B cell (primary cell): ENCODE measurements around the gene WDFY2. TPM values are rescaled to one million over a fixed set of nuclear protein-coding genes. Genes with fewer than 3 reads are reported as not detected.

Experiments
- ATAC-seq: fragments of 200-7000 bp; cut with Tn5 transposase; one replicate; pipeline ENCODE4 v1.10.0; 2021; ENCODE audit warnings: low read depth, mild to moderate bottlenecking, moderate number of reproducible peaks, moderate library complexity
- CTCF ChIA-PET: fragments of 350-600 bp; sonication (Branson Sonifier 250); formaldehyde crosslinking; loops from one replicate; lab custom pipeline; 2021; ENCODE audit warnings: antibody characterized with exemption, inconsistent platforms; lab: Charles Lee
- POLR2A ChIA-PET: fragments of 350-600 bp; sonication (Branson Sonifier 250); formaldehyde crosslinking; loops from one replicate; lab custom pipeline; 2021; ENCODE audit warnings: antibody characterized with exemption; lab: Charles Lee
- DNase-seq: peaks from one replicate; pipeline ENCODE4 v3.0.0; 2013
- H2AFZ ChIP-seq: 2 replicates; pipeline ENCODE4 v1.6.1; 2012; ENCODE audit warnings: mild to moderate bottlenecking, low read depth, low read length; ENCODE audit not compliant: insufficient read depth, poor library complexity, severe bottlenecking
- H3K27ac ChIP-seq, 2 donors: 1 replicate in 1 of 2; 2 replicates in 1 of 2; pipeline ENCODE4 v1.5.1; 2012 to 2013; ENCODE audit warnings: low read length in 2 of 2, mild to moderate bottlenecking in 2 of 2, moderate library complexity in 1 of 2
- H3K27me3 ChIP-seq, 4 experiments: fragments of 200-600 bp in 1 of 4; sonication (generic) in 1 of 4; replicated peaks in 1 of 4; 1 replicate in 2 of 4; 2 replicates in 2 of 4; pipeline versions ENCODE4 v1.6.1 to v1.7.0; 2013 to 2016; ENCODE audit warnings: low read length in 3 of 4, mild to moderate bottlenecking in 2 of 4, mixed read lengths in 1 of 4, moderate library complexity in 1 of 4; ENCODE audit not compliant: insufficient read depth in 4 of 4, control insufficient read depth in 3 of 4; ENCODE audit errors: control extremely low read depth in 1 of 4
- H3K36me3 ChIP-seq, 2 experiments: replicated peaks in 1 of 2; 1 replicate in 1 of 2; 2 replicates in 1 of 2; pipeline versions ENCODE4 v1.6.1 to v1.7.1; 2013; ENCODE audit warnings: low read length in 1 of 2; ENCODE audit not compliant: insufficient read depth in 2 of 2, control insufficient read depth in 1 of 2; ENCODE audit errors: control extremely low read depth in 1 of 2, extremely low read depth in 1 of 2
- H3K4me1 ChIP-seq, 2 donors: fragments of 200-600 bp in 1 of 2; sonication (generic) in 1 of 2; 1 replicate in 1 of 2; 2 replicates in 1 of 2; pipeline versions ENCODE4 v1.5.1 to v1.6.1; 2013 to 2017; ENCODE audit warnings: low read length in 2 of 2; ENCODE audit not compliant: control insufficient read depth in 2 of 2, insufficient read depth in 2 of 2
- H3K4me2 ChIP-seq: replicated peaks from 2 replicates; pipeline ENCODE3; 2012; ENCODE audit warnings: mild to moderate bottlenecking, low read depth, low read length; ENCODE audit not compliant: poor library complexity, severe bottlenecking
- H3K4me3 ChIP-seq, 5 experiments: fragments of 200-600 bp in 1 of 5; sonication (generic) in 1 of 5; 1 replicate in 3 of 5; 2 replicates in 2 of 5; pipeline versions ENCODE4 v1.5.1 to v1.7.0; 2011 to 2016; ENCODE audit warnings: low read length in 4 of 5, mild to moderate bottlenecking in 4 of 5, low read depth in 2 of 5, control low read depth in 1 of 5, moderate library complexity in 1 of 5; ENCODE audit not compliant: insufficient read depth in 1 of 5; ENCODE audit errors: control extremely low read depth in 1 of 5, extremely low read depth in 1 of 5
- H3K79me2 ChIP-seq: fragments of 200-600 bp; sonication (generic); one replicate; pipeline ENCODE4 v1.6.0; 2016; ENCODE audit warnings: low read length; ENCODE audit not compliant: control insufficient read depth, insufficient read depth
- H3K9ac ChIP-seq: fragments of 200-600 bp; sonication (generic); 2 replicates; pipeline ENCODE4 v1.6.1; 2017; ENCODE audit warnings: mild to moderate bottlenecking, low read length, moderate library complexity
- H3K9me3 ChIP-seq, 3 donors: one replicate each; pipeline versions ENCODE4 v1.6.1 to v1.7.1; 2013; ENCODE audit warnings: low read length in 2 of 3; ENCODE audit not compliant: control insufficient read depth in 2 of 3, insufficient read depth in 1 of 3; ENCODE audit errors: control extremely low read depth in 1 of 3
- H4K20me1 ChIP-seq: 2 replicates; pipeline ENCODE4 v1.6.0; 2012; ENCODE audit warnings: mild to moderate bottlenecking, low read length; ENCODE audit not compliant: insufficient read depth, control insufficient read depth, poor library complexity, severe bottlenecking
- H3K27ac Mint-ChIP-seq: one replicate; pipeline ENCODE4 v1.8.0; 2021; ENCODE audit warnings: mixed read lengths
- H3K27me3 Mint-ChIP-seq: one replicate; pipeline ENCODE4 v1.8.0; 2021; ENCODE audit warnings: mixed read lengths
- H3K4me1 Mint-ChIP-seq: one replicate; pipeline ENCODE4 v1.8.0; 2021; ENCODE audit warnings: mixed read lengths
- H3K4me3 Mint-ChIP-seq: one replicate; pipeline ENCODE4 v1.8.0; 2021; ENCODE audit warnings: mixed read lengths
- H3K9me3 Mint-ChIP-seq: one replicate; pipeline ENCODE4 v1.8.0; 2022; ENCODE audit warnings: mixed read lengths; ENCODE audit not compliant: insufficient read depth
- CTCF ChIP-seq: fragments of 200-600 bp; IDR thresholded peaks from one replicate; pipeline ENCODE4 v1.8.0; 2022; ENCODE audit warnings: antibody characterized with exemption, mild to moderate bottlenecking
- EZH2 ChIP-seq: IDR thresholded peaks from 2 replicates; pipeline ENCODE4 v1.6.1; 2012; ENCODE audit warnings: borderline replicate concordance, low read depth, mild to moderate bottlenecking, moderate library complexity, low read length; ENCODE audit not compliant: insufficient read depth, poor library complexity, severe bottlenecking
- WGBS: methylation state at CpG from one replicate; pipeline ENCODE4 v1.1.5; 2013; ENCODE audit warnings: missing lambda C conversion rate; ENCODE audit not compliant: insufficient coverage; 5-methylcytosine and 5-hydroxymethylcytosine counted together
- intact Hi-C: fragments of 100-400 bp; cut with micrococcal nuclease; formaldehyde crosslinking; loops from one replicate; pipeline ENCODE4 v1.10.0; 2022
- polyA plus RNA-seq: library from polyadenylated mRNA; depleted of rRNA; stranded (reverse); fragments of >200 nt; gene quantifications from 2 replicates; pipeline ENCODE4 v1.2.3, GENCODE V29; 2012
- total RNA-seq, 2 donors: library from RNA; stranded (reverse); fragments of 120-200 nt in 1 of 2; gene quantifications; 1 replicate in 1 of 2; 2 replicates in 1 of 2; pipeline versions ENCODE4 v1.2.3 to v1.2.4, GENCODE V29; 2013 to 2022

WDFY2 gene
- total and polyA plus RNA-seq, 2 donors (not counting 1 experiment from before 2014, with no cell fraction given): 12.4 to 47.7 TPM

- intact Hi-C loops: no loop called here
- WGBS: 47% methylated on average over 2 of the region's 4 CpGs
- no peak overlapping the region for H3K4me3 ChIP-seq
These were observed 180.9 kb downstream of the WDFY2 start for GRCh38 chr13:51765142-51765515.

GRCh38 chr13:51767100-51767499 is 182.8 kb downstream of the WDFY2 start:
- H3K9ac ChIP-seq: no peak overlapping the region
- ChIA-PET CTCF (no interaction called here), POLR2A (no interaction called here)
- ATAC-seq (no peak), DNase-seq (no peak)
- intact Hi-C loops: no loop called here
- no peaks in the 10 kb centered on the region for H3K79me2 ChIP-seq
- WGBS: 98% methylated on average over 5 of the region's 8 CpGs
- H3K4me1 ChIP-seq: peaks cover 12 to 26% of the 10 kb centered on the region in 2 donors
- Mint-ChIP-seq H3K4me3 (no peak overlapping the region), H3K27ac (no peak overlapping the region), H3K4me1 (peaks cover 37% of the 10 kb centered on the region), H3K9me3 (no peaks in the 10 kb centered on the region), H3K27me3 (no peaks in the 10 kb centered on the region)
- no peak overlapping the region for H3K27ac ChIP-seq
- peaks cover 0 to 4% (median 0%) of the 10 kb centered on the region in 3 donors for H3K9me3 ChIP-seq
- no peak overlapping the region for H2AFZ ChIP-seq
- H3K4me3 ChIP-seq: no peak overlapping the region
- no peaks in the 10 kb centered on the region for H4K20me1 ChIP-seq
- TF ChIP-seq CTCF (no peak), EZH2 (no peak)
- H3K36me3 ChIP-seq: peaks cover 0 to 18% of the 10 kb centered on the region in 2 experiments
- H3K4me2 ChIP-seq: no peak overlapping the region
- H3K27me3 ChIP-seq: no peaks in the 10 kb centered on the region

More at GRCh38 chr13:51765142-51765515, 180.9 kb downstream of the WDFY2 start:
- Mint-ChIP-seq H3K4me3 (no peak overlapping the region), H3K27ac (peak overlapping the region; percentile 43), H3K4me1 (peaks cover 28% of the 10 kb centered on the region), H3K9me3 (no peaks in the 10 kb centered on the region), H3K27me3 (no peaks in the 10 kb centered on the region)
- Histone ChIP-seq H3K27ac (peak overlapping the region in 1 of 2 donors; percentile 65), H2AFZ (peak overlapping the region; percentile 16), H3K9ac (no peak overlapping the region), H3K4me1 (peaks cover 12 to 16% of the 10 kb centered on the region in 2 donors), H3K79me2 (no peaks in the 10 kb centered on the region), H3K27me3 (no peaks in the 10 kb centered on the region), H4K20me1 (no peaks in the 10 kb centered on the region), H3K4me2 (peak overlapping the region; percentile 45), H3K9me3 (no peaks in the 10 kb centered on the region), H3K36me3 (peaks cover 0 to 35% of the 10 kb centered on the region in 2 experiments)
- DNase-seq (no peak), ATAC-seq (no peak)
- TF ChIP-seq CTCF (no peak), EZH2 (no peak)
- ChIA-PET CTCF (interaction anchor here (0.6 to 2.0 kb wide), 3 partner anchors 32 to 265 kb away, joined by 3 to 9 read pairs (median 7); no protein-coding TSS in a partner anchor), POLR2A (no interaction called here)
